ENCODE data around the gene DNAJC15.
"Not testable (repeated sequence)": the region's sequence is repeated elsewhere in the genome, so short reads cannot be mapped to it uniquely, and the experiment has no call there.

The DNAJC15 gene

DNA sequence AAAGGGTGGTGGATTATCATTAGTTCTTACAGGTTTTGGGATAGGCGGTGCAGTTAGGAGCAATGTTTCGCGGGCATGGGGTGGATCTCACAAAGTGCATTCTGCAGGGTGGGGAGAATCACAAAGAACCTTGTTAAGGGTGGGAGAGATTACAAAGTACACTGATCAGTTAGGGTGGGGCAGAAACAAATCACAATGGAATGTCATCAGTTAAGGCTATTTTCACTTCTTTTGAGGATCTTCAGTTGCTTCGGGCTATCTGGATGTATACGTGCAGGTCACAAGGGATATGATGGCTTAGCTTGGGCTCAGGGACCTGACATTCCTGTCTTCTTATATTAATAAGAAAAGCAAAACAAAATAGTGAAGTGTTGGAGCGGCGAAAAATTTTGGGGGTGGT is 36.4 kb downstream of the DNAJC15 start:
- not testable (repeated sequence) for H2AK5ac ChIP-seq (ENCODE audit: low read depth, low read length); H4K91ac ChIP-seq (ENCODE audit: low read depth, low read length, poor library complexity); H2BK120ac ChIP-seq (ENCODE audit: low read depth, low read length); H3K4ac ChIP-seq (ENCODE audit: low read length); H3K9ac ChIP-seq (ENCODE audit: low read depth, low read length, poor library complexity); H3K79me1 ChIP-seq (ENCODE audit: low read depth, low read length); H3K27me3 ChIP-seq (ENCODE audit: control insufficient read depth in 3 of 3, insufficient read depth in 3 of 3, low read depth in 1 of 3, low read length in 3 of 3); H3K27ac ChIP-seq (replicated peaks; ENCODE audit: low read length); H3K36me3 ChIP-seq (replicated peaks in 1 of 2; ENCODE audit: control insufficient read depth in 2 of 2, insufficient read depth in 2 of 2, low read length in 2 of 2); H2BK12ac ChIP-seq (ENCODE audit: low read length); H3K4me2 ChIP-seq (ENCODE audit: insufficient read depth, low read length, poor library complexity, severe bottlenecking); H3K4me1 ChIP-seq (ENCODE audit: control insufficient read depth in 2 of 2, insufficient read depth in 1 of 2, low read depth in 1 of 2, low read length in 2 of 2); H3K14ac ChIP-seq (ENCODE audit: low read length); H3K18ac ChIP-seq (ENCODE audit: low read length); H2AFZ ChIP-seq (ENCODE audit: low read length); DNase-seq (ENCODE audit: low spot score); H2BK5ac ChIP-seq (ENCODE audit: low read length); H2BK15ac ChIP-seq (ENCODE audit: low read length); H4K8ac ChIP-seq (ENCODE audit: low read depth, low read length); H3K4me3 ChIP-seq (ENCODE audit: low read length in 2 of 2); H3K9me3 ChIP-seq (replicated peaks in 1 of 2; ENCODE audit: control insufficient read depth in 2 of 2, insufficient read depth in 1 of 2, low read depth in 1 of 2, low read length in 2 of 2); H3K23ac ChIP-seq (ENCODE audit: low read depth, low read length, poor library complexity)
- no CpG with 5 or more reads among the region's 7 CpGs for WGBS, 2 donors (ENCODE audit: extremely low coverage in 2 of 2, insufficient read length in 2 of 2, insufficient replicate concordance in 1 of 2)

DNA sequence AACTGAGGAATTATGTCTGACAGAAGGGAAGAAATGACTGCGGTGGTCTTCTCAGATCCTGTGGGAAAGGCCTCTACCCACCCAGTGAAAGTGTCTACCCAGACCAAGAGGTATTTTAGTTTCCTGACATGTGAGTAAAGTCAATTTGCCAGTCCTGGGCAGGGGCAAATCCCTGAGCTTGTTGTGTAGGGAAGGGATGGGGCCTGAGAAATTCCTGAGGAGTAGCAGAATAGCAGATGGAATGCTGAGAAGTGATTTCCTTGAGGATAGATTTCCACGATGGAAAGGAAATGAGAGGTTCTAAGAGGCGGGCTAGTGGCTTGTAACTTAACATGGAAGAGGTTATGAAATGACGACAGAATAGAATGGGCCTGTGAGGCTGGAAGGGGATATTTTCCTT is 37.4 kb downstream of the DNAJC15 start:
- H2BK5ac ChIP-seq (ENCODE audit: low read length); H3K36me3 ChIP-seq (replicated peaks in 1 of 2; ENCODE audit: control insufficient read depth in 2 of 2, insufficient read depth in 2 of 2, low read length in 2 of 2); H2BK12ac ChIP-seq (ENCODE audit: low read length); DNase-seq (ENCODE audit: low spot score); H4K91ac ChIP-seq (ENCODE audit: low read depth, low read length, poor library complexity); H3K9me3 ChIP-seq (replicated peaks in 1 of 2; ENCODE audit: control insufficient read depth in 2 of 2, insufficient read depth in 1 of 2, low read depth in 1 of 2, low read length in 2 of 2); H2AK5ac ChIP-seq (ENCODE audit: low read depth, low read length); H3K4me2 ChIP-seq (ENCODE audit: insufficient read depth, low read length, poor library complexity, severe bottlenecking); H3K18ac ChIP-seq (ENCODE audit: low read length); H3K27me3 ChIP-seq (ENCODE audit: control insufficient read depth in 3 of 3, insufficient read depth in 3 of 3, low read depth in 1 of 3, low read length in 3 of 3); H2BK120ac ChIP-seq (ENCODE audit: low read depth, low read length); H3K23ac ChIP-seq (ENCODE audit: low read depth, low read length, poor library complexity); H3K4me3 ChIP-seq (ENCODE audit: low read length in 2 of 2); H3K4me1 ChIP-seq (ENCODE audit: control insufficient read depth in 2 of 2, insufficient read depth in 1 of 2, low read depth in 1 of 2, low read length in 2 of 2); H3K4ac ChIP-seq (ENCODE audit: low read length); H3K27ac ChIP-seq (replicated peaks; ENCODE audit: low read length); H3K79me1 ChIP-seq (ENCODE audit: low read depth, low read length); H3K14ac ChIP-seq (ENCODE audit: low read length); H3K9ac ChIP-seq (ENCODE audit: low read depth, low read length, poor library complexity); H2BK15ac ChIP-seq (ENCODE audit: low read length); H4K8ac ChIP-seq (ENCODE audit: low read depth, low read length): not testable (repeated sequence)
- no CpG with 5 or more reads among the region's 4 CpGs for WGBS, 2 donors (ENCODE audit: extremely low coverage in 2 of 2, insufficient read length in 2 of 2, insufficient replicate concordance in 1 of 2)
- peak overlapping the region; percentile 55 for H2AFZ ChIP-seq (ENCODE audit: low read length)

DNA sequence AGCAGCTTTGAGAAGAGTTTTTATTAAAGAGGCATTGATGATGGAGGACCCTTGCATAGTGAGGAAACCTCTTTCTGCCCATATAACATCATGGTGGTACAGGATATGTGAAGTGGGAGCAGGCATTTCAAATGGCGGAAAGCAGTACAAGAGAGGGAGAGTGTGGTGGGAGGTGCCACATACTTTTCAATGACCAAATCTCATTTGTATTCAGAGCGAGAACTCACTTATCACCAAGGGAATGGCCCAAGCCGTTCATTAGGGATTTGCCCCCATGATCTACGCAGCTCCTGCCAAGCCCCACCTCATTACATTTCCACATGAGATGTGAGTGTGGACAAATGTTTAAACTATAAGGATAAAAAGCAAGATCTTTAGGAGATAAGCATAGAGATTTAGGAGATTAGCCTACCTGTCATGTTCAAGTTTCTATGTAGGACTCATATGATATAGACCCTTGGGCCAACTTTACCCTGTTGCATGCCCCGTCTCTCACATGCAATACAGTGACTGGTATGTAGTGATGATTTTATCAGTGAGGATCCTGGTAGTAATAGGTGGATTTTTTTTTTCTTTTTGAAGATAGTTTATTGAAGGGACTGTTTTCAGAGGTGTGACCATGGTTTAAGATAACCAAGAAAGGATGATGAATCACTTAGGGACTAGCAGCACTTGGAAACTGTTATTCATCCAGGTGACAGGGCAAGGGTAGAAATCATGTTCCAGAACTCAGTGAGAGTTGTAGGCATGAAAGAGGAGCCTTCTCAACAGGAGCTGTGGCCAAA is 38.3 kb downstream of the DNAJC15 start:
- no peak overlapping the region for H2BK120ac ChIP-seq (ENCODE audit: low read depth, low read length)
- no peak overlapping the region for H3K27ac ChIP-seq (replicated peaks; ENCODE audit: low read length)
- H4K91ac ChIP-seq (ENCODE audit: low read depth, low read length, poor library complexity), result no peak overlapping the region
- no peak overlapping the region for H3K4ac ChIP-seq (ENCODE audit: low read length)
- H3K4me3 ChIP-seq (ENCODE audit: low read length in 2 of 2), result no peak overlapping the region
- H2AFZ ChIP-seq (ENCODE audit: low read length), result peak overlapping the region; percentile 55
- no peak overlapping the region for H3K14ac ChIP-seq (ENCODE audit: low read length)
- H2BK15ac ChIP-seq (ENCODE audit: low read length), result no peak overlapping the region
- no peaks in the 10 kb centered on the region for H3K36me3 ChIP-seq (replicated peaks in 1 of 2; ENCODE audit: control insufficient read depth in 2 of 2, insufficient read depth in 2 of 2, low read length in 2 of 2)
- H4K8ac ChIP-seq (ENCODE audit: low read depth, low read length), result no peak overlapping the region
- no peak overlapping the region for H3K18ac ChIP-seq (ENCODE audit: low read length)
- H2BK12ac ChIP-seq (ENCODE audit: low read length), result no peak overlapping the region
- no peak overlapping the region for H2BK5ac ChIP-seq (ENCODE audit: low read length)
- peaks cover 0 to 5% of the 10 kb centered on the region in 2 donors for H3K9me3 ChIP-seq (replicated peaks in 1 of 2; ENCODE audit: control insufficient read depth in 2 of 2, insufficient read depth in 1 of 2, low read depth in 1 of 2, low read length in 2 of 2)
- H3K4me2 ChIP-seq (ENCODE audit: insufficient read depth, low read length, poor library complexity, severe bottlenecking), result no peak overlapping the region
- DNase-seq (ENCODE audit: low spot score), result no peak
- no peak overlapping the region for H3K9ac ChIP-seq (ENCODE audit: low read depth, low read length, poor library complexity)
- no peaks in the 10 kb centered on the region for H3K27me3 ChIP-seq (ENCODE audit: control insufficient read depth in 3 of 3, insufficient read depth in 3 of 3, low read depth in 1 of 3, low read length in 3 of 3)
- peaks cover 0 to 2% of the 10 kb centered on the region in 2 donors for H3K4me1 ChIP-seq (ENCODE audit: control insufficient read depth in 2 of 2, insufficient read depth in 1 of 2, low read depth in 1 of 2, low read length in 2 of 2)
- WGBS, 2 donors (ENCODE audit: extremely low coverage in 2 of 2, insufficient read length in 2 of 2, insufficient replicate concordance in 1 of 2), result no CpG with 5 or more reads among the region's 5 CpGs
- no peak overlapping the region for H2AK5ac ChIP-seq (ENCODE audit: low read depth, low read length)
- no peaks in the 10 kb centered on the region for H3K79me1 ChIP-seq (ENCODE audit: low read depth, low read length)
- H3K23ac ChIP-seq (ENCODE audit: low read depth, low read length, poor library complexity), result no peak overlapping the region

DNA sequence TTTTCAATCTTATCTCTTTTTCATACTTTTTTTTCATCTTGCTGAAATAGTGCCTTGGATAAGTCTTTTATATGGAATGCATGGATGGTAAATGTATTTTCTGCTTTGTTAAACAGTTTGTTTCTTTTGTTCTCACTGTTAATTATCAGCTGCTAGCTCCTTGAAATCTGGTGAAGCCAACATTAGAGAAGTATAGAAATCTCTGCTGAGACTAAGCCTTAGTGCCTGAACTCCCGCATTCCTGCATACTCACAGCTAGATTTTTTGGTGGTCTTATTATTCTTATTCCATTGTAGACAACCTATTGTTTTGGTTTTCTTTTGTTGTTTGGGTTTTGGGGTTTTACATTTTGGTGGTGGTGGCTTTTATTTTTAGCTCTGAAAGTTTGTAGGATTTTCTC is 48.4 kb downstream of the DNAJC15 start:
- Histone ChIP-seq H3K27ac (replicated peaks; ENCODE audit: low read length) (peak overlapping the region; percentile 42), H2BK120ac (ENCODE audit: low read depth, low read length) (no peak overlapping the region), H3K14ac (ENCODE audit: low read length) (no peak overlapping the region), H3K9me3 (replicated peaks in 1 of 2; ENCODE audit: control insufficient read depth in 2 of 2, insufficient read depth in 1 of 2, low read depth in 1 of 2, low read length in 2 of 2) (no peaks in the 10 kb centered on the region), H4K8ac (ENCODE audit: low read depth, low read length) (no peak overlapping the region), H3K23ac (ENCODE audit: low read depth, low read length, poor library complexity) (no peak overlapping the region), H2AK5ac (ENCODE audit: low read depth, low read length) (no peak overlapping the region), H3K27me3 (ENCODE audit: control insufficient read depth in 3 of 3, insufficient read depth in 3 of 3, low read depth in 1 of 3, low read length in 3 of 3) (no peaks in the 10 kb centered on the region), H3K79me1 (ENCODE audit: low read depth, low read length) (no peaks in the 10 kb centered on the region), H3K18ac (ENCODE audit: low read length) (no peak overlapping the region), H2AFZ (ENCODE audit: low read length) (no peak overlapping the region), H2BK15ac (ENCODE audit: low read length) (no peak overlapping the region), H2BK12ac (ENCODE audit: low read length) (no peak overlapping the region), H3K4me1 (ENCODE audit: control insufficient read depth in 2 of 2, insufficient read depth in 1 of 2, low read depth in 1 of 2, low read length in 2 of 2) (peaks cover 0 to 7% of the 10 kb centered on the region in 2 donors), H3K4ac (ENCODE audit: low read length) (no peak overlapping the region), H2BK5ac (ENCODE audit: low read length) (no peak overlapping the region), H3K9ac (ENCODE audit: low read depth, low read length, poor library complexity) (no peak overlapping the region), H3K36me3 (replicated peaks in 1 of 2; ENCODE audit: control insufficient read depth in 2 of 2, insufficient read depth in 2 of 2, low read length in 2 of 2) (no peaks in the 10 kb centered on the region), H4K91ac (ENCODE audit: low read depth, low read length, poor library complexity) (no peak overlapping the region), H3K4me3 (ENCODE audit: low read length in 2 of 2) (no peak overlapping the region), H3K4me2 (ENCODE audit: insufficient read depth, low read length, poor library complexity, severe bottlenecking) (no peak overlapping the region)
- WGBS, 2 donors (ENCODE audit: extremely low coverage in 2 of 2, insufficient read length in 2 of 2, insufficient replicate concordance in 1 of 2), result no CpG with 5 or more reads among the region's 1 CpG
- DNase-seq (ENCODE audit: low spot score), result no peak

Measured in neuronal stem cell (in vitro differentiated cells).